Ascending aorta (tissue), 2 donors: ENCODE data around the gene MSI2. TPM values are rescaled to one million over a fixed set of nuclear protein-coding genes. Genes with fewer than 3 reads are reported as not detected.

Experiments
- DNase-seq, 2 donors: peaks; one replicate each; pipeline ENCODE4 v3.0.0-alpha.2; 2019; ENCODE audit warnings: low spot score in 2 of 2
- H3K27ac ChIP-seq, 2 donors: fragments of 200-600 bp; sonication (generic); one replicate each; pipeline ENCODE4 v1.5.1; 2016 to 2017; ENCODE audit warnings: mild to moderate bottlenecking in 1 of 2
- H3K27me3 ChIP-seq: fragments of 200-600 bp; sonication (generic); one replicate; pipeline ENCODE4 v1.5.1; 2017
- H3K36me3 ChIP-seq, 2 donors: fragments of 200-600 bp; sonication (generic); one replicate each; pipeline ENCODE4 v1.5.1; 2016
- H3K4me1 ChIP-seq, 2 donors: fragments of 200-600 bp; sonication (generic); one replicate each; pipeline ENCODE4 v1.5.1; 2016 to 2017; ENCODE audit warnings: mild to moderate bottlenecking in 1 of 2
- H3K4me3 ChIP-seq, 2 donors: fragments of 200-600 bp; sonication (generic); one replicate each; pipeline ENCODE4 v1.5.1; 2016 to 2017; ENCODE audit warnings: mild to moderate bottlenecking in 1 of 2
- H3K9me3 ChIP-seq, 2 donors: fragments of 200-600 bp; sonication (generic); one replicate each; pipeline ENCODE4 v1.5.1; 2016
- CTCF ChIP-seq, 3 experiments: fragments of 200-600 bp in 2 of 3; fragments of 450-650 bp in 1 of 3; sonication (generic) in 2 of 3; IDR thresholded peaks; one replicate each; pipeline ENCODE4 v1.5.1; 2016 to 2019; ENCODE audit warnings: antibody characterized with exemption in 3 of 3, mild to moderate bottlenecking in 1 of 3, moderate library complexity in 1 of 3
- intact Hi-C: fragments of 100-400 bp; cut with DNase I; formaldehyde crosslinking; loops from one replicate; pipeline ENCODE4 v1.15.1; 2023
- total RNA-seq: library from RNA; depleted of rRNA; stranded (reverse); fragments of >200 nt; gene quantifications from one replicate; pipeline ENCODE4 v1.1.0, GENCODE V29; 2016

The MSI2 gene
- total RNA-seq, 1 donor from 2014 or later, result 11.7 TPM

GRCh38 chr17:57289613-57290012 lies 33.3 kb downstream of the MSI2 start:
- peaks cover 0 to 5% of the 10 kb centered on the region in 2 donors for H3K4me1 ChIP-seq
- TF ChIP-seq CTCF (IDR thresholded peaks at IDR 0.05), result no peak
- H3K9me3 ChIP-seq, result no peaks in the 10 kb centered on the region
- DNase-seq, result no peak
- intact Hi-C loops, result no loop called here
- no peak overlapping the region for H3K27ac ChIP-seq
- H3K27me3 ChIP-seq, result no peaks in the 10 kb centered on the region
- H3K36me3 ChIP-seq, result peaks cover 0 to 4% of the 10 kb centered on the region in 2 donors
- no peak overlapping the region for H3K4me3 ChIP-seq

GRCh38 chr17:57290981-57291380 lies 34.7 kb downstream of the MSI2 start:
- no peak overlapping the region for H3K27ac ChIP-seq
- intact Hi-C loops, result no loop called here

GRCh38 chr17:57292091-57292490 lies 35.8 kb downstream of the MSI2 start:
- no peak overlapping the region for H3K27ac ChIP-seq
- intact Hi-C loops, result no loop called here
- H3K9me3 ChIP-seq, result no peaks in the 10 kb centered on the region
- H3K27me3 ChIP-seq, result no peaks in the 10 kb centered on the region
- TF ChIP-seq CTCF (IDR thresholded peaks at IDR 0.05), result no peak
- no peak overlapping the region for H3K4me3 ChIP-seq
- H3K36me3 ChIP-seq, result peaks cover 0 to 4% of the 10 kb centered on the region in 2 donors
- peaks cover 0 to 9% of the 10 kb centered on the region in 2 donors for H3K4me1 ChIP-seq
- no peak for DNase-seq

More at GRCh38 chr17:57290981-57291380, 34.7 kb downstream of the MSI2 start:
- DNase-seq, result no peak
- Histone ChIP-seq H3K36me3 (peaks cover 0 to 4% of the 10 kb centered on the region in 2 donors), H3K27me3 (no peaks in the 10 kb centered on the region), H3K9me3 (no peaks in the 10 kb centered on the region), H3K4me1 (peaks cover 0 to 9% of the 10 kb centered on the region in 2 donors), H3K4me3 (no peak overlapping the region)
- no peak for TF ChIP-seq CTCF (IDR thresholded peaks at IDR 0.05)

- Histone ChIP-seq H3K4me3 (no peak overlapping the region), H3K4me1 (peaks cover 0 to 7% of the 10 kb centered on the region in 2 donors), H3K27me3 (no peaks in the 10 kb centered on the region), H3K9me3 (no peaks in the 10 kb centered on the region), H3K27ac (no peak overlapping the region), H3K36me3 (peaks cover 3 to 4% of the 10 kb centered on the region in 2 donors)
- intact Hi-C loops, result no loop called here
- TF ChIP-seq CTCF (IDR thresholded peaks at IDR 0.05), result no peak
- DNase-seq, result no peak
Measured at GRCh38 chr17:57293077-57293476, 36.8 kb downstream of the MSI2 start.

GRCh38 chr17:57294101-57294500 lies 37.8 kb downstream of the MSI2 start:
- intact Hi-C loops, result no loop called here
- Histone ChIP-seq H3K4me1 (peaks cover 0 to 3% of the 10 kb centered on the region in 2 donors), H3K27me3 (no peaks in the 10 kb centered on the region), H3K27ac (no peak overlapping the region), H3K4me3 (no peak overlapping the region), H3K9me3 (no peaks in the 10 kb centered on the region), H3K36me3 (peaks cover 4 to 12% of the 10 kb centered on the region in 2 donors)
- no peak for DNase-seq
- TF ChIP-seq CTCF (IDR thresholded peaks at IDR 0.05), result no peak
